Gastrocnemius medialis (tissue), 4 donors: Measurements from ENCODE around the gene NYAP1. TPM values are rescaled to one million over a fixed set of nuclear protein-coding genes. Genes with fewer than 3 reads are reported as not detected.

Experiments
- ATAC-seq, 2 donors: fragments of 150-250 bp; one replicate each; pipeline ENCODE4 v1.9.1; 2016
- DNase-seq, 2 donors: peaks; one replicate each; pipeline ENCODE4 v3.0.0-alpha.2; 2019
- H3K27ac ChIP-seq, 4 donors: fragments of 200-600 bp; sonication (generic); 1 replicate in 1 of 4; 2 replicates in 3 of 4; pipeline ENCODE4 v1.5.1; 2016 to 2018; ENCODE audit warnings: mild to moderate bottlenecking in 2 of 4, moderate library complexity in 1 of 4
- H3K27me3 ChIP-seq, 3 donors: fragments of 200-600 bp; sonication (generic) in 2 of 3; 1 replicate in 1 of 3; 2 replicates in 2 of 3; pipeline versions ENCODE4 v1.5.1 to v1.6.0; 2016 to 2019; ENCODE audit warnings: mild to moderate bottlenecking in 1 of 3, moderate library complexity in 1 of 3
- H3K36me3 ChIP-seq, 2 donors: fragments of 200-600 bp; sonication (generic) in 1 of 2; one replicate each; pipeline ENCODE4 v1.5.1; 2017 to 2018
- H3K4me1 ChIP-seq, 2 donors: fragments of 200-600 bp; sonication (generic) in 1 of 2; one replicate each; pipeline ENCODE4 v1.5.1; 2016 to 2017; ENCODE audit warnings: mild to moderate bottlenecking in 2 of 2
- H3K4me3 ChIP-seq, 4 donors: fragments of 200-600 bp; sonication (generic) in 3 of 4; 1 replicate in 1 of 4; 2 replicates in 3 of 4; pipeline ENCODE4 v1.5.1; 2016 to 2019; ENCODE audit warnings: mild to moderate bottlenecking in 2 of 4
- H3K9me3 ChIP-seq, 3 donors: fragments of 200-600 bp; sonication (generic) in 2 of 3; 1 replicate in 1 of 3; 2 replicates in 2 of 3; pipeline ENCODE4 v1.5.1; 2016 to 2019
- POLR2A ChIP-seq, 2 donors: fragments of 450-650 bp; IDR thresholded peaks; one replicate each; pipeline ENCODE4 v1.6.1; 2017; ENCODE audit warnings: antibody characterized with exemption in 2 of 2, mild to moderate bottlenecking in 2 of 2, moderate library complexity in 2 of 2
- in situ Hi-C, 4 donors: fragments of 200-750 bp; cut with MboI; loops; one replicate each; pipeline versions ENCODE4 v1.15.0 to v1.8.0; 2017; ENCODE audit warnings: low sequenced_read_pairs in 4 of 4
- intact Hi-C: fragments of 100-400 bp; cut with DNase I; formaldehyde crosslinking; loops from one replicate; pipeline ENCODE4 v1.15.1; 2023; ENCODE audit warnings: low total_unique reads
- total RNA-seq, 4 donors: library from RNA; depleted of rRNA; stranded (reverse); fragments of >200 nt; gene quantifications; one replicate each; pipeline versions ENCODE4 v1.1.0 to v1.2.3, GENCODE V29; 2016
- TF ChIP-seq, protein P1 (sequence below), 5 experiments: fragments of 450-650 bp in 3 of 5; fragments of 200-600 bp in 2 of 5; sonication (generic) in 2 of 5; IDR thresholded peaks in 4 of 5; conservative IDR thresholded peaks in 1 of 5; 1 replicate in 4 of 5; 2 replicates in 1 of 5; pipeline ENCODE4 v1.5.1; 2016 to 2019; ENCODE audit warnings: antibody characterized with exemption in 5 of 5, mild to moderate bottlenecking in 3 of 5, moderate library complexity in 3 of 5

The NYAP1 gene
- total RNA-seq, 4 donors from 2014 or later, result 0.29 TPM; not detected in 3

DNA sequence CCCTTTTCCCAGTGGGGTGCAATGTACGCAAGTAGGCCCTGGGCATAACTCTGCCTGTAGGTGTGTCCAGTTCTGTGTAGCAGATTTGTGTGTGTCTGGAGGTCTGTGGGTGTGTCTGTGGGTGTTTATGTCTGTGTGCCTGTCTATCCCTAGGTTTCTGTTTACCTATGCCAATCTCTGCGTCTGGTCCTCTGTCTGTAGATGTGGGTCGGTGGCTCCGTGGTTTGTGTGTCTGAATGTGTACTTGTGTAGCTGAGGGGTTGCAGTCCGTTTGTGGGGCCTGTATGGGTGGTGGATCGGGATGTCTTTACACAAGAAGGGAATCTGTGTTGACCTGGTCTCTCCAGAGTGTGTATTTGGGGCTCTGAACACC, 932 bp downstream of the NYAP1 start:
- peaks cover 6% of the 10 kb centered on the region in 2 donors for H3K4me1 ChIP-seq
- no peak overlapping the region for H3K4me3 ChIP-seq
- TF ChIP-seq, protein P1, sequence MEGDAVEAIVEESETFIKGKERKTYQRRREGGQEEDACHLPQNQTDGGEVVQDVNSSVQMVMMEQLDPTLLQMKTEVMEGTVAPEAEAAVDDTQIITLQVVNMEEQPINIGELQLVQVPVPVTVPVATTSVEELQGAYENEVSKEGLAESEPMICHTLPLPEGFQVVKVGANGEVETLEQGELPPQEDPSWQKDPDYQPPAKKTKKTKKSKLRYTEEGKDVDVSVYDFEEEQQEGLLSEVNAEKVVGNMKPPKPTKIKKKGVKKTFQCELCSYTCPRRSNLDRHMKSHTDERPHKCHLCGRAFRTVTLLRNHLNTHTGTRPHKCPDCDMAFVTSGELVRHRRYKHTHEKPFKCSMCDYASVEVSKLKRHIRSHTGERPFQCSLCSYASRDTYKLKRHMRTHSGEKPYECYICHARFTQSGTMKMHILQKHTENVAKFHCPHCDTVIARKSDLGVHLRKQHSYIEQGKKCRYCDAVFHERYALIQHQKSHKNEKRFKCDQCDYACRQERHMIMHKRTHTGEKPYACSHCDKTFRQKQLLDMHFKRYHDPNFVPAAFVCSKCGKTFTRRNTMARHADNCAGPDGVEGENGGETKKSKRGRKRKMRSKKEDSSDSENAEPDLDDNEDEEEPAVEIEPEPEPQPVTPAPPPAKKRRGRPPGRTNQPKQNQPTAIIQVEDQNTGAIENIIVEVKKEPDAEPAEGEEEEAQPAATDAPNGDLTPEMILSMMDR (IDR thresholded peaks at IDR 0.05 in 4 of 5, conservative IDR thresholded peaks at IDR 0.05 in 1 of 5), result no peak
- TF ChIP-seq POLR2A (IDR thresholded peaks at IDR 0.05), result no peak
- DNase-seq (no peak), ATAC-seq (no peak)
- no peaks in the 10 kb centered on the region for H3K27me3 ChIP-seq
- H3K9me3 ChIP-seq, result no peaks in the 10 kb centered on the region
- no peaks in the 10 kb centered on the region for H3K36me3 ChIP-seq
- in situ Hi-C loops (no loop called here), intact Hi-C loops (loop anchor here (5.0 kb wide), 1 partner anchor 78 kb away; no protein-coding TSS in a partner anchor)
- no peak overlapping the region for H3K27ac ChIP-seq

DNA sequence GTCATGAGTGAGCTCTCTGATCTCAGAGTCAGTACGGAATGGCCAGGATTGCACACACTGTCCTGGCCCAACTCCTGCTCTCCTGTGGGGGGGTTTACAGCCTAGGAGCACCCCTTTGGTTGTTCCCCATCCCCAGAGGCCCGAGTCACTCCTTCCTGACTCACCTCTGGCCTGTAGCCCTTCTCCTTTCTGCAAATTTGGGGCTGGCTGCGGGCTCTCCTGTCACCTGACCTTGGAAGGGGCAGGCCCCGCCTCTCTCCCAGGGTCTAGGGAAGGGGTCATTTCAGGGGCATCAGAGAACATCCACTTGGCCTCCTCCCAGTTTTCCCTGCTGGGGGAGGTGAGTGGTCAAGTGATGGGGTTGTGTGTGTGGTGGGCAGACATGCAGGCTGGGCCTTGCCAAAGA, 1.7 kb downstream of the NYAP1 start:
- in situ Hi-C loops, result no loop called here
- no peak overlapping the region for H3K27ac ChIP-seq
- DNase-seq (no peak), ATAC-seq (no peak)
- no peak overlapping the region for H3K4me3 ChIP-seq
- no peak for TF ChIP-seq POLR2A (IDR thresholded peaks at IDR 0.05)
- TF ChIP-seq, protein P1 (IDR thresholded peaks at IDR 0.05 in 4 of 5, conservative IDR thresholded peaks at IDR 0.05 in 1 of 5), result no peak
- no peaks in the 10 kb centered on the region for H3K36me3 ChIP-seq
- no peaks in the 10 kb centered on the region for H3K27me3 ChIP-seq
- H3K9me3 ChIP-seq, result no peaks in the 10 kb centered on the region
- intact Hi-C loops, result no loop called here
- H3K4me1 ChIP-seq, result peaks cover 4 to 5% of the 10 kb centered on the region in 2 donors

DNA sequence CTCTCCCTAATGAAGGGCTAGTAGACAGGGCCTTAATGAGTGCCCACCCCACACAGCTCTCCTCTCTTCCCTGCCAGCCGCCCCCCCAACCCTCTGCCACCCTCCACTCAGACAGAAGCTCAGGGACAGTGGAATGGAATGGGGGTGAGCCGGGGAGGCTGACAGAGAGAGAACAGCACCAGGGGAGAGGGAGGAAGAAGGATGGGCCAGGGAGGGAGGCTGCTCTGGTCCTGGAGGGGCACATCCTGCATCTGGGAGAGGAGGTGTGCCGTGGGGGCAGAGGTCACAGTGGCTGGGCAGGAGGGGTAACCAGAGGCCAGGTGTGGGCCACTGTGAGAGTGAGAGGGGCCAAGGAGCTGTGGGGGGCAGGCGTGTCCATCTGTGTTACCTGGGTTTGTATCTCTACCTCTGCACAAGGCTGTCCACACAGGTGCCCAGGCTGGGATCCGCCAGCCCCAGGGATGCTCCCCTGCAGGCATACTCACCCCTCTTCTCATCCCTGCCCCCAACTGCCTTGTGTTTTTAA, 2.4 kb downstream of the NYAP1 start:
- ATAC-seq (no peak), DNase-seq (no peak)
- intact Hi-C loops (no loop called here), in situ Hi-C loops (no loop called here)
- no peaks in the 10 kb centered on the region for H3K9me3 ChIP-seq
- no peak for TF ChIP-seq POLR2A (IDR thresholded peaks at IDR 0.05)
- TF ChIP-seq, protein P1 (IDR thresholded peaks at IDR 0.05 in 4 of 5, conservative IDR thresholded peaks at IDR 0.05 in 1 of 5), result no peak
- H3K27ac ChIP-seq, result no peak overlapping the region
- H3K27me3 ChIP-seq, result no peaks in the 10 kb centered on the region
- peaks cover 4 to 5% of the 10 kb centered on the region in 2 donors for H3K4me1 ChIP-seq
- H3K36me3 ChIP-seq, result no peaks in the 10 kb centered on the region
- no peak overlapping the region for H3K4me3 ChIP-seq

DNA sequence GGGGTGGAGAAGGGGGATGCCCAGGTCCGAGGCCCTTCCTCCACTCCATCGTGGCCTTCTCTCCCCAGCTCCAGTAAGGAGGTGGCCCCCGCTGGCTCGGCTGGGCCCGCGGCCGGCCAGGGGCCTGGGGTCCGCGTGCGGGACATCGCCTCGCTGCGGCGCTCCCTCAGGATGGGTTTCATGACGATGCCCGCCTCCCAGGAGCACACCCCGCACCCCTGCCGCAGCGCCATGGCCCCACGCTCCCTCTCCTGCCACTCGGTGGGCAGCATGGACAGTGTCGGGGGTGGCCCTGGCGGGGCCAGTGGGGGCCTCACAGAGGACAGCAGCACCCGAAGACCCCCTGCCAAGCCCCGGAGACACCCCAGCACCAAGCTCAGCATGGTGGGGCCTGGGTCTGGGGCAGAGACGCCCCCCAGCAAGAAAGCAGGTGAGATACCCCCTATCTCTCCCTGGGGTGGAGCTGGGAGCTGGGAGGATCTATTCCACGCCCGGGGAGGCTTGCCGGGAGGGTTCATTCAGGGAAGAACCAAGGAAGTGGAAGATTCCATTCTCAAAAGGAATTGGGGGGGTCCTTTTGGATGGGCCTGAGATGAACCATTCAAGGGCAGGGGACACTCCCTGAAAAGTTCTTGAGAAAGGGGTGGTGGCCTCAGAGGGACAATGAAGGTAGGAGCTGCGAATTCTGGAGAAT, 3.2 kb downstream of the NYAP1 start:
- intact Hi-C loops (no loop called here), in situ Hi-C loops (no loop called here)
- no peak for TF ChIP-seq POLR2A (IDR thresholded peaks at IDR 0.05)
- TF ChIP-seq, protein P1 (IDR thresholded peaks at IDR 0.05 in 4 of 5, conservative IDR thresholded peaks at IDR 0.05 in 1 of 5), result no peak
- DNase-seq (no peak), ATAC-seq (no peak)
- no peaks in the 10 kb centered on the region for H3K36me3 ChIP-seq
- no peaks in the 10 kb centered on the region for H3K9me3 ChIP-seq
- no peak overlapping the region for H3K27ac ChIP-seq
- H3K4me3 ChIP-seq, result no peak overlapping the region
- H3K27me3 ChIP-seq, result no peaks in the 10 kb centered on the region
- H3K4me1 ChIP-seq, result peaks cover 4 to 5% of the 10 kb centered on the region in 2 donors
